Stimulated activated naive B cell treated with anti-CD40 and anti-IgM and Interleukin-4, amounts not matched to agents 10 μg/mL and 1 μg/mL and 100 μg/mL, for 72 hours (primary cell): ENCODE measurements around the gene TOGARAM2.
A peak's percentile ranks its signal among the peaks of the same experiment; 100 is the strongest.

Experiments used
- ATAC-seq, 2 donors: fragments of 150-1000 bp; cut with Tn5 transposase; replicated peaks; 2 replicates each; pipeline ENCODE4 v1.10.0; 2021; ENCODE audit warnings: moderate library complexity in 1 of 2
- DNase-seq: peaks from one replicate; pipeline ENCODE4 v3.0.0; 2021
- H3K27ac Mint-ChIP-seq: one replicate; pipeline ENCODE4 v1.8.0; 2022; ENCODE audit warnings: mild to moderate bottlenecking, mixed read lengths
- H3K27me3 Mint-ChIP-seq, 2 donors: one replicate each; pipeline ENCODE4 v1.8.0; 2022; ENCODE audit warnings: mixed read lengths in 2 of 2
- H3K36me3 Mint-ChIP-seq, 2 donors: one replicate each; pipeline ENCODE4 v1.8.0; 2022; ENCODE audit warnings: mixed read lengths in 2 of 2, mild to moderate bottlenecking in 1 of 2
- H3K4me1 Mint-ChIP-seq, 2 donors: one replicate each; pipeline ENCODE4 v1.8.0; 2022; ENCODE audit warnings: mixed read lengths in 2 of 2, mild to moderate bottlenecking in 1 of 2
- H3K4me3 Mint-ChIP-seq, 2 donors: one replicate each; pipeline ENCODE4 v1.8.0; 2022; ENCODE audit warnings: mild to moderate bottlenecking in 2 of 2, mixed read lengths in 2 of 2, moderate library complexity in 1 of 2
- H3K9me3 Mint-ChIP-seq, 2 donors: one replicate each; pipeline ENCODE4 v1.8.0; 2022; ENCODE audit warnings: mixed read lengths in 2 of 2, mild to moderate bottlenecking in 1 of 2

TOGARAM2 gene

DNA sequence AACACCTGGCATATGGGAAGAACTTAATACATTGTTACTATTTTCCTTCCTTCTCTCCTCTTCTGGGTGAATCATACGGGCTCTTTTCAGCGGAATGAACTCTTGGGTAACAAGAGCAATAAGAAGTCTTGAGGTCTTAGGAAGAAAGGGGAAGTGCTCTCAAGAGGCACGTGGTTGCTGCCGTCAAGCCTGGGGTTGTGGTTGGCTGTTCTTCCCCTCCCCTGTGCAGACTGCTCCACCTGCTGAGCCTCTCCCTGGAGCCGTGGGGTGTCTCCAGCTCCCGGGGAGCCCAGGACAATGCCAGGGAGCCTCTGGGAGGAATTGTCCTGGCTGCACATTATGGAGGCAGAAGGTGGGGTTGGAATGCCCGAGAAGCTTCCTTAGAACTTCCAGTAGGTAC, 19.4 kb downstream of the TOGARAM2 start:
- ATAC-seq = peak; percentile 99 to 100
- H3K36me3 Mint-ChIP-seq = peaks cover 0 to 4% of the 10 kb centered on the region in 2 donors
- peak; percentile 71 for DNase-seq
- H3K27me3 Mint-ChIP-seq = peaks cover 5 to 6% of the 10 kb centered on the region in 2 donors
- H3K27ac Mint-ChIP-seq = peak overlapping the region; percentile 20
- peak overlapping the region in 1 of 2 donors; percentile 8 for H3K4me3 Mint-ChIP-seq
- peaks cover 18 to 21% of the 10 kb centered on the region in 2 donors for H3K4me1 Mint-ChIP-seq
- peaks cover 0 to 3% of the 10 kb centered on the region in 2 donors for H3K9me3 Mint-ChIP-seq

DNA sequence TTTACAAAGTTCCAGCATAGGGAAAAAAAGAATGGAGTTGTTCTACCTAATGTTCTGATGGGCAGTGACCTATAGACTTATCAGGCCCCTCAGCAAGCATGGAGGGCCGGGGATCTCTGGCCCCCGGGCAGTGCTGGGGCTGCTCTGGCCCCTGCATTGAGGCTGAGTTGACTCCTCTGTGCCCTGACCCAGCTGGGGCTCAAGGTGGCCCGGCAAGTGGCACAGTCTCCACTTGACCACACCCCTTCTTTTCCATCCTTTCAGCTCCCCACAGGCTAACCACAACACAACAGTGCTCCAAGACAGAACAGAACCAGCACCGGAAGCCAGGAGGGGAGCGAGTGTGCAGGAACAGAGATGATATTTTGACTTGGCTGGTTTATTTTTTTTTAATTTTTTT, 19.9 kb downstream of the TOGARAM2 start:
- H3K4me1 Mint-ChIP-seq = peaks cover 18 to 21% of the 10 kb centered on the region in 2 donors
- DNase-seq = no peak
- H3K27me3 Mint-ChIP-seq = peaks cover 5 to 6% of the 10 kb centered on the region in 2 donors
- H3K4me3 Mint-ChIP-seq = no peak overlapping the region
- ATAC-seq = peak; percentile 15 to 16
- no peak overlapping the region for H3K27ac Mint-ChIP-seq
- H3K36me3 Mint-ChIP-seq = peaks cover 0 to 4% of the 10 kb centered on the region in 2 donors
- H3K9me3 Mint-ChIP-seq = peaks cover 0 to 3% of the 10 kb centered on the region in 2 donors

DNA sequence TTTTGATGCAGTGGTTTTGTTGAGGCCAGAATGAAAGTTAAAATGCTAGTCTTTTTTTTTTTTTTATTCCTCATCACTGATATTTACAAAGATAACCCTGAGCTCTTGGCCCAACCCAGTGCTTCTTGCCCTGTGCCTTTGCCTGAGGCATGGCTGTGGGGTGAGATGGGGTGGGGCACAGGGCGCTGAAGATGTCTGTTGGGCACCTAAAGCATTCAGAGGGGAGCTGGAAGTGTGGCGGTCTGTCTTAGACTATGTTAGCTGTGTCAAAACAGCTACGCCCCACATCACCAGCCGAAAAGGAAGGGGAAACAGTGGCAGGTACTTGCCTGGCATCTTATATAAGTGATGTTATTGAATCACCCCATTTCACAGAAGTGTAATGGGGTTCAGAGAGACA, 20.7 kb downstream of the TOGARAM2 start:
- Mint-ChIP-seq H3K27ac (peak overlapping the region; percentile 79), H3K4me1 (peaks cover 18 to 21% of the 10 kb centered on the region in 2 donors), H3K9me3 (peaks cover 0 to 3% of the 10 kb centered on the region in 2 donors), H3K36me3 (peaks cover 0 to 4% of the 10 kb centered on the region in 2 donors), H3K27me3 (peaks cover 5 to 6% of the 10 kb centered on the region in 2 donors), H3K4me3 (no peak overlapping the region)
- DNase-seq (no peak), ATAC-seq (no peak)

GRCh38 chr2:29004755-29005154, 23.7 kb downstream of the TOGARAM2 start:
- no peak for ATAC-seq
- no peak overlapping the region for H3K4me3 Mint-ChIP-seq
- H3K27me3 Mint-ChIP-seq = peaks cover 0 to 10% of the 10 kb centered on the region in 2 donors
- no peak for DNase-seq
- peaks cover 0 to 4% of the 10 kb centered on the region in 2 donors for H3K36me3 Mint-ChIP-seq
- no peak overlapping the region for H3K27ac Mint-ChIP-seq
- H3K9me3 Mint-ChIP-seq = peaks cover 0 to 3% of the 10 kb centered on the region in 2 donors
- peaks cover 10 to 11% of the 10 kb centered on the region in 2 donors for H3K4me1 Mint-ChIP-seq

DNA sequence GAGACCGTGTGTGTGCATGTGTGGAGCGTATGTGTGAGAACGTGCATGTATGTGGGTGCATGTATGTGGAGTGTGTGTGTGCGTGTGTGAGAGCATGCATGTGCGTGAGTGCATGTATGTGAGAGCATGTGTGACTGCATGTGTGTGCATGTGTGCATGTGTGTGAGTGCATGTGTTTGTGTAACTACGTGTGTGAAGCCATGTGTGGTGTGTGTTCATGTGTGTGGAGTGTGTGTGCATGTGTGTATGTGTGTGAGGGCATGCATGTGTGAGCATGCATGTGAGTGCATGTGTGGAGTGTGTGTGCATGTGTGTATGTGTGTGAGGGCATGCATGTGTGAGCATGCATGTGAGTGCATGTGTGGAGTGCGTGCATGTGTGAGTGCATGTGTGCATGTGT, 24.2 kb downstream of the TOGARAM2 start:
- H3K4me1 Mint-ChIP-seq = peaks cover 5 to 6% of the 10 kb centered on the region in 2 donors
- H3K4me3 Mint-ChIP-seq = no peak overlapping the region
- no peak for DNase-seq
- no peak for ATAC-seq
- H3K27me3 Mint-ChIP-seq = peaks cover 0 to 13% of the 10 kb centered on the region in 2 donors
- peaks cover 0 to under 1% of the 10 kb centered on the region in 2 donors for H3K36me3 Mint-ChIP-seq
- no peak overlapping the region for H3K27ac Mint-ChIP-seq
- H3K9me3 Mint-ChIP-seq = no peaks in the 10 kb centered on the region

GRCh38 chr2:29006092-29006979, 25.2 kb downstream of the TOGARAM2 start:
- Mint-ChIP-seq H3K27ac (no peak overlapping the region), H3K36me3 (no peaks in the 10 kb centered on the region), H3K9me3 (no peaks in the 10 kb centered on the region), H3K4me1 (peaks cover 5 to 11% of the 10 kb centered on the region in 2 donors), H3K4me3 (no peak overlapping the region), H3K27me3 (peaks cover 2 to 23% of the 10 kb centered on the region in 2 donors)
- DNase-seq (no peak), ATAC-seq (no peak)

- Mint-ChIP-seq H3K36me3 (no peaks in the 10 kb centered on the region), H3K4me3 (no peak overlapping the region), H3K27ac (no peak overlapping the region), H3K4me1 (peaks cover 11 to 17% of the 10 kb centered on the region in 2 donors), H3K27me3 (peaks cover 7 to 29% of the 10 kb centered on the region in 2 donors), H3K9me3 (no peaks in the 10 kb centered on the region)
- DNase-seq = no peak
- ATAC-seq = no peak
Measured at GRCh38 chr2:29006980-29007301, 25.8 kb downstream of the TOGARAM2 start.

- H3K27ac Mint-ChIP-seq = no peak overlapping the region
- H3K36me3 Mint-ChIP-seq = no peaks in the 10 kb centered on the region
- ATAC-seq (no peak), DNase-seq (no peak)
- no peaks in the 10 kb centered on the region for H3K9me3 Mint-ChIP-seq
- peaks cover 18 to 41% of the 10 kb centered on the region in 2 donors for H3K4me1 Mint-ChIP-seq
- H3K27me3 Mint-ChIP-seq = peaks cover 7 to 32% of the 10 kb centered on the region in 2 donors
- no peak overlapping the region for H3K4me3 Mint-ChIP-seq
Measured at GRCh38 chr2:29009270-29009669, 28.2 kb downstream of the TOGARAM2 start.

GRCh38 chr2:29009711-29010677, 28.9 kb downstream of the TOGARAM2 start:
- peaks cover 7 to 32% of the 10 kb centered on the region in 2 donors for H3K27me3 Mint-ChIP-seq
- H3K9me3 Mint-ChIP-seq = no peaks in the 10 kb centered on the region
- ATAC-seq (no peak), DNase-seq (no peak)
- peaks cover 23 to 48% of the 10 kb centered on the region in 2 donors for H3K4me1 Mint-ChIP-seq
- H3K4me3 Mint-ChIP-seq = no peak overlapping the region
- H3K36me3 Mint-ChIP-seq = no peaks in the 10 kb centered on the region
- H3K27ac Mint-ChIP-seq = no peak overlapping the region

GRCh38 chr2:29010946-29011345, 29.8 kb downstream of the TOGARAM2 start:
- Mint-ChIP-seq H3K36me3 (no peaks in the 10 kb centered on the region), H3K4me3 (peak overlapping the region in 1 of 2 donors; percentile 68), H3K27me3 (peaks cover 9 to 32% of the 10 kb centered on the region in 2 donors), H3K9me3 (no peaks in the 10 kb centered on the region), H3K27ac (no peak overlapping the region), H3K4me1 (peaks cover 30 to 57% of the 10 kb centered on the region in 2 donors)
- DNase-seq (peak; percentile 15), ATAC-seq (peak; percentile 30 to 32)

- H3K27ac Mint-ChIP-seq = peak overlapping the region; percentile 82
- ATAC-seq = peak; percentile 39 to 51
- peak; percentile 15 for DNase-seq
- H3K4me1 Mint-ChIP-seq = peaks cover 34 to 61% of the 10 kb centered on the region in 2 donors
- peak overlapping the region; percentile 19 to 68 for H3K4me3 Mint-ChIP-seq
- no peaks in the 10 kb centered on the region for H3K36me3 Mint-ChIP-seq
- H3K9me3 Mint-ChIP-seq = no peaks in the 10 kb centered on the region
- peaks cover 12 to 33% of the 10 kb centered on the region in 2 donors for H3K27me3 Mint-ChIP-seq
Measured at GRCh38 chr2:29011418-29012060, 30.4 kb downstream of the TOGARAM2 start.

DNA sequence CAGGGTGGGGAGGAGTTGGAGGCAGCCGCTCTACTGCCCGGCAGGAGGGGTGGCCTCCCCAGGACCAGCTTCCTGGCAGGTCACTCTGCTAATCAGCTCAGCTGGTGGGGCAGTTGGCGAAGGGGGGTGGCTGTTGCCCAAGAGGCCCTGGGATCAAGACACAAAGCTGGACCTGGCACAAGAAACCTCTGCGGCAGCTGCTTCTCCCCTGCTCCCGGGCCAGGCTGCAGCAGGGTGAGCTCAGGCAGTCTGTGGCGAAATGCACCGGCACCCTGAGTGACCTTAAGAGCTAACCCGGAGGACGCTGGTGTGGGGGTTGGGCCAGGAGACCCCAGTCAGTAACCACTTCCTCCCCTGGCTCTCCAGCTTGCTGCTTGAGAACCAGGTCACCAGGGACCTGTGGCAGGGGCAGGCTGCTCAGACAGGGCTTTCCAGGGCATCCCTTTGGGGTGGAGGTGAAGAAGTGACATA, 31.1 kb downstream of the TOGARAM2 start:
- H3K36me3 Mint-ChIP-seq = no peaks in the 10 kb centered on the region
- H3K27ac Mint-ChIP-seq = peak overlapping the region; percentile 82
- peak; percentile 68 to 75 for ATAC-seq
- peak; percentile 51 for DNase-seq
- no peaks in the 10 kb centered on the region for H3K9me3 Mint-ChIP-seq
- H3K27me3 Mint-ChIP-seq = peaks cover 18 to 38% of the 10 kb centered on the region in 2 donors
- peak overlapping the region in 1 of 2 donors; percentile 68 for H3K4me3 Mint-ChIP-seq
- H3K4me1 Mint-ChIP-seq = peaks cover 38 to 66% of the 10 kb centered on the region in 2 donors

GRCh38 chr2:29013057-29013780, 32.1 kb downstream of the TOGARAM2 start:
- Mint-ChIP-seq H3K9me3 (no peaks in the 10 kb centered on the region), H3K27ac (no peak overlapping the region), H3K27me3 (peaks cover 18 to 38% of the 10 kb centered on the region in 2 donors), H3K36me3 (no peaks in the 10 kb centered on the region), H3K4me1 (peaks cover 38 to 66% of the 10 kb centered on the region in 2 donors), H3K4me3 (no peak overlapping the region)
- ATAC-seq (no peak), DNase-seq (no peak)
